CD4-positive, alpha-beta T cell treated with Interleukin-2 at 100 ng/mL for 4 hours (primary cell): Measurements from ENCODE around the gene MRRF.
"Not testable (repeated sequence)": the region's sequence is repeated elsewhere in the genome, so short reads cannot be mapped to it uniquely, and the experiment has no call there.

Experiments
- DNase-seq: peaks from one replicate; pipeline ENCODE4 v3.0.0-alpha.2; 2020; ENCODE audit warnings: low spot score

Gene MRRF

GRCh38 chr9:122363131-122363530, 98.4 kb downstream of the MRRF start:
- not testable (repeated sequence) for DNase-seq

- no peak for DNase-seq
Observed at GRCh38 chr9:122364117-122364782, 99.6 kb downstream of the MRRF start.

DNA sequence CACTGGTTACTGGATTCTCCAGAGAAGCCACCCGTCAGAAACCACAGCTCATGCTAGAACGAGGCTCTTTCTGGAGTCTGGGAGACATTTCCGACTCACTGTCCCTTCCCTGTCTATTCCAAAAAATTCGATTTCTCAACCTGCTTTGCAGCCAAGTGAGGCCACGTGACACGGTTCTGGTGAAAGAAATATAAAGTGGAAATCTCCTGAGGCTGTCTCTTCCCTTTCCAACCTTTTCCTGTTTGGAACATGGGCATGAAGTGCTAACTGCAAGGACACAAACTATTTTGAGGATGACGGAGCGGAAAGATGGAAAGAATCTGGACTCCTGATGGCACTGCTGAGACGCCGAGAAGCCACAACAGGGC, 100.1 kb downstream of the MRRF start:
- no peak for DNase-seq

- no peak for DNase-seq
Observed at GRCh38 chr9:122366074-122366660, 101.5 kb downstream of the MRRF start.

DNA sequence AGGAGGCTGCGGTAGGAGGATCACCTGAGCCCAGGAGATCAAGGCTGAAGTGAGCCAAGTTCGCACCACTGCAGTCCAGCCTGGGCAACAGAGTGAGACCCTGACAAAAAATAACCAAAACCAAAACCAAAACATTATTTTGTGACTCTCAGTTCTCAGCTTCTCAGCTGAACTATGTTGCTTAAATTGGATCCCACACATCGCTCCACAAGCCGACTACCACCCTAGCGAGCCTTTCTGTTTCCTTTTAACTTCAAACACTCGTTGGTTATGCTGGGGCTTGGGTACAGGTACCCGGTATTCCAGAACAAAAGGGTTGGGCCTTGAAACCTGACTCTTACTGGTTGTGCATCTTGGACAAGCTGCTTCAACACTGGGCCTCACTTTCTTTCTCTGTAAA, 102.4 kb downstream of the MRRF start:
- no peak for DNase-seq

GRCh38 chr9:122367774-122368460, 103.2 kb downstream of the MRRF start:
- DNase-seq: no peak

DNA sequence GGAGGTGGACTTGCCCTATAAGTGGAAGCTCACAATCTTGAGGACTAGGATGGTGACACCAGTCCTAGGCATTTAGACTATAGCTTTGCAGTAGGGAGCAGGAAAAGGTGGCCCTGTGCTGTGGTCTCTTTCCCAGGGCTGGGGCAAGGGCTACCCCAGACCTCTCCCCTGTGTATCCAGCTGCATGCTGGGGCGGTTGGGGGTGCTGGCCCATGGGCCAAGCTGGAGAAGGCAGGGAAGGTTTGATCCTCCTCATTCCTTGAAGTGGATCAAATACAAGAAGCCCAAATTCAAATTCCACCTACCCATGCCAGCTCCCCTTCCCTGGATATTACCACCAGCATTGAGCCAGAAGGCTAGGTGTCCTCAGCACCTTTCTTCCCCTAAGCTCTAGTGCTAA, 104.0 kb downstream of the MRRF start:
- no peak for DNase-seq

GRCh38 chr9:122370303-122370702, 105.6 kb downstream of the MRRF start:
- DNase-seq: no peak

- DNase-seq: peak; percentile 10
Observed at GRCh38 chr9:122370869-122371755, 106.4 kb downstream of the MRRF start, which contains the start of gene PTGS1. TSS of gene PTGS1 (plus strand) at chr9:122371024. CDS start at chr9:122371085, 61 bp downstream.

DNA sequence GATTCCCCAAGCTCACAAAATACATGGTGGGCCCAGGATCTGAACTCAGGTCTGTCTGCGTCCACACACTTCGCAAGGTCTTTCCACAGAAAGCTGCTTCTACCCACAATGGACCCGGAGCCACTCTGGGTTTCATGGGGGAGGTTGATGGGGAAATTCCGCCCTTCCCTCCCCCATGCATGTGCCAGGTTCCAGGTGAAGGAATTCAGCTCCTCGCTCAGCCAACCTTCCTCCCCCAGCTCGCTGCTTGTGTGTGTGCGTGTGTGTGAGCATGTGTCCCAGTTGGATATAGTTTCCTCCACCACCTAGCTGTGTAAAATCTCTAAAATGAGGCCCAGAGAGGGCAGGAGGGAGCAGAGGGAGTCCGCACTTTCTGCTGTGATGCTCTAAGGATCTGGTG, 107.2 kb downstream of the MRRF start:
- no peak for DNase-seq

GRCh38 chr9:122372856-122373845, 108.5 kb downstream of the MRRF start:
- DNase-seq: no peak

DNA sequence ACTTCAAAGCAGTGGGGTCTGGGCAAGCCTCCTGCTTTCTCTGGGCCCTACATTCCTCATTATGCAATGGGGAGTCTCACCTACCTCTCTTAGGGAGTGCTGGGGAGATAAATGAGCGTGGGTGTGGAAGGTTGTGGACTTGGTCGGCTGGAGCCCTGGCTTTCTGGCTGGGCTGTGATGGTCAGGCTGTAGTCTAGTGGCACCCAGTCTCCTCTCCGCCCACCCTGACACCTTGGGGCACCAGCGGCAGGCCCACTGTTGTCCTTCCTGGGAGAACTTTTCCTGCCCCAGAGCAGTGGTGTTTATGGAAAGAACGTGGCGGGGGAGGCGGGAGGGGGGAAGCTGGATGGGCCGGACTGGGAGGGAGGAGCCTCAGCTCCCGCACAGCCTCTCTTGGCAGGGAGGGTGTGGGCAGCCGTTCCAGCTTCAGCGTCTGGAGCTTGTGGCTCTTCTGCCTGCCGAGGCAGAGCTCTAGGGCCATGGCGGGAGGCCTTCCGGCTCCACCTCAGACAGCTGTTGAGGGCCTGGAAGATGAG, 110.3 kb downstream of the MRRF start:
- DNase-seq: no peak

DNA sequence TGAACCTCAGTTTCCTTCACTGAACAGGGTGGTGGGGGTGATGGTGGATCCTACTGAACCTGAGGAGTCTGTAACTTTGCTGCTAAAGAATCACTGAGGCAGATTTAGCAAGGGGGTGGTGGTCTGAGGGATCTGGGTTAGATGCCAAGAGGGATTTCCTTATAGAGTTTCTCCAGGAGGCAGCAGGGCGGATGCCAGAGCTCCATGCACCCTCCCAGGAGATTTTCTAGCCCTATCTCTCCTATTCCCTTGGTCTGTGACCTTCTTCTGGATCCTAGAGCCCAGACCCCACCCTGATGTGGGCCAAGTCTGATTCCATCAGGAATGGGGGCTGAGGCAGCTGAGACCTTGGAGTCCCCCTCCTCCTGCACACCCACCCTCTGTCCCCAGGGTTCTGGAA, 112.1 kb downstream of the MRRF start:
- DNase-seq: no peak

DNA sequence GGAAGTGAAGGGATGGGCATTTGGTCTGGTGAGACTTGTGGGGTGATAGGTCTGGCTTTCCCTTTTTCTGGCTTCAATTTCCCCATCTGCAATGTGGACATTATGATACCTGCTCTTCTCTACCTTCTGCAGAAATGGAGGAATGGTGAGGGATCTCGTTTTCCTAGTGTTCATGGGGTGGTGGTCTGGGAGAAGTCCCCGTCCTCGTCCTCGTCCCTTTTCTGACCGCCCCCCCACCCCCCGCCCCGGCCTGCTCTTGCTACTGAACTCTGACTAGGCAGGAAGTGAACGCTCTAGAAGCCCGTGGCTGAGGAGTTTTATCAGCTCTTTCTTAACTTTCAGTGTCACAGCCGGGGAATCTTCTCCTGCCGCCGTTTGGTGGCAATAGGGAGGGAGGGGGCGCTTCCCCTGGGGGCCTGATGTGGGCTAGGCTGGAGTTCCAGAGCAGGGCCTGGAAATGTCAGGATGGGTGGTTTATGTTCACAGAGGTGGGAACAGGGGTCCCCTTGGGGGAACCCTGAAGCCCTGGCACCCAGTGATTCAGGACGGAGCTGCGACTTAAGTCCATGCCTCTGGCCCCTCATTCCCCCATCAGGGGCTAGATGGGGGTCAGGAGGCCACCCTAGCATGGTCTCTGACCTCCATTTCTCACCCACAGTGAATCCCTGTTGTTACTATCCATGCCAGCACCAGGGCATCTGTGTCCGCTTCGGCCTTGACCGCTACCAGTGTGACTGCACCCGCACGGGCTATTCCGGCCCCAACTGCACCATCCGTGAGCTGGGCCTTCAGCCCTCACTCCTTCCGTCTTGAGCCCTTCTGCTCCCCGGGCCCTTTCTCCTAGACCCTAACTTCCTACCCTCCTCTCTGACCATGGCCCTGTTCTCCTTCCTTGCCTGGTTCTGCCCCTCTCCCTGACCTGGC, 112.8 kb downstream of the MRRF start:
- DNase-seq: no peak

GRCh38 chr9:122378236-122378635, 113.6 kb downstream of the MRRF start:
- DNase-seq: no peak

- DNase-seq: no peak
Observed at GRCh38 chr9:122379340-122379739, 114.7 kb downstream of the MRRF start.

DNA sequence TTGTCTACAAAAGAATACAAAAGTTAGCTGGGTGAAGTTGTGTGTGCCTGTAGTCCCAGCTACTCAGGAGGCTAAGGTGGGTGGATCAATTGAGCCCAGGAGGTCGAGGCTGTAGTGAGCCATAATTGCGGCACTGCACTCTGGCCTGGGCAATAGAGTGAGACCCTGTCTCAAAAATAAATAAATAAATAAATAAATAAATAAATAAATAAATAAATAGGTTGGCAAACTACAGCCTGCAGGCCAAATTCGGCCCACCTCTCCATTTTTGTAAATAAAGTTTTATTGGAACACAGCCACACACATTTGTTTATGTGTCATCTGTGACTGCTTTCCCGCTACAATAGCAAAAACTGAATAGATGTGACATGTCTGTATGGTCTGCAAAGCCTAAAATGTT, 115.6 kb downstream of the MRRF start:
- DNase-seq: no peak
